H1 (cell line): ENCODE data around the gene BBLN. TPM values are rescaled to one million over a fixed set of nuclear protein-coding genes. Genes with fewer than 3 reads are reported as not detected.

ENCODE experiments used
- BACH1 ChIP-seq: IDR thresholded peaks from 2 replicates; pipeline ENCODE4 v1.6.1; 2012; ENCODE audit warnings: low read length, improper control_type of control experiment
- BCL11A ChIP-seq, 2 experiments: IDR thresholded peaks; one replicate each; pipeline ENCODE4 v1.6.1; 2011; ENCODE audit warnings: low read depth in 2 of 2, low read length in 2 of 2, mild to moderate bottlenecking in 2 of 2
- CHD7 ChIP-seq: fragments of 300-600 bp; sonication (generic); IDR thresholded peaks from 2 replicates; pipeline ENCODE4 v1.7.1; 2012; ENCODE audit warnings: low read length, moderate library complexity, mild to moderate bottlenecking, inconsistent platforms; ENCODE audit not compliant: insufficient replicate concordance
- EGR1 ChIP-seq: IDR thresholded peaks from 2 replicates; pipeline ENCODE4 v1.6.1; 2011; ENCODE audit warnings: low read depth, low read length, borderline replicate concordance
- JUN ChIP-seq: IDR thresholded peaks from 2 replicates; pipeline ENCODE4 v1.6.1; 2011; ENCODE audit warnings: low read depth, mild to moderate bottlenecking, improper control_type of control experiment, low read length
- MAFK ChIP-seq: IDR thresholded peaks from 2 replicates; pipeline ENCODE4 v1.6.1; 2012; ENCODE audit warnings: low read depth, mild to moderate bottlenecking, improper control_type of control experiment, low read length
- POLR2AphosphoS5 ChIP-seq: IDR thresholded peaks from 2 replicates; pipeline ENCODE4 v1.6.1; 2011; ENCODE audit warnings: low read depth, low read length
- RAD21 ChIP-seq, 2 experiments: IDR thresholded peaks in 1 of 2; conservative IDR thresholded peaks in 1 of 2; 2 replicates each; pipeline ENCODE4 v1.6.1; 2011; ENCODE audit warnings: low read depth in 2 of 2, low read length in 2 of 2, improper control_type of control experiment in 1 of 2, inconsistent platforms in 1 of 2, mild to moderate bottlenecking in 1 of 2, moderate library complexity in 1 of 2
- ZNF274 ChIP-seq: IDR thresholded peaks from 2 replicates; pipeline ENCODE4 v1.7.0; 2012; ENCODE audit warnings: low read length, borderline replicate concordance; ENCODE audit errors: extremely low read depth
- polyA plus RNA-seq, 7 experiments: library from polyadenylated mRNA; depleted of rRNA in 3 of 7; stranded (reverse) in 5 of 7; unstranded in 2 of 7; fragments of >200 nt in 5 of 7; fragments of 200-250 nt in 2 of 7; gene quantifications; 1 replicate in 5 of 7; 2 replicates in 1 of 7; 4 replicates in 1 of 7; pipeline versions ENCODE4 v1.2.1 to v1.2.3, GENCODE V29; 2011 to 2013; ENCODE audit warnings: missing spikeins in 2 of 7, mixed read lengths in 2 of 7
- total RNA-seq: library from RNA; stranded (reverse); fragmentation: NEBNext Ultra II Directional; extraction: Animal tissue kit (Norgen Biotek cat#: 25700); gene quantifications from 2 replicates; pipeline ENCODE4 v1.2.1, GENCODE V29; 2021

The BBLN gene
- total and polyA plus RNA-seq, 2 of the 8 experiments (the other 6 are each of a cell fraction or from before 2014, with no cell fraction given): 63.1 to 164 TPM

GRCh38 chr9:128124873-128125579 lies 35.0 kb upstream of the BBLN start (continued):
- no peak for TF ChIP-seq CHD7
- TF ChIP-seq ZNF274: no peak
- no peak for TF ChIP-seq MAFK
- TF ChIP-seq JUN: no peak
- peak; percentile 69 to 79 for TF ChIP-seq RAD21 (IDR thresholded peaks at IDR 0.05 in 1 of 2, conservative IDR thresholded peaks at IDR 0.05 in 1 of 2; ENCODE audit: low read depth in 2 of 2, low read length in 2 of 2)
- TF ChIP-seq POLR2AphosphoS5: 0 out of 2 replicates have a peak, but pooled peaks have one; percentile 24
- no peak for TF ChIP-seq BACH1
- no peak for TF ChIP-seq BCL11A (IDR thresholded peaks at IDR 0.05; ENCODE audit: low read depth in 2 of 2, low read length in 2 of 2)
- TF ChIP-seq EGR1: no peak
